ENCODE results near the gene CXCL11. TPM values are rescaled to one million over a fixed set of nuclear protein-coding genes. Genes with fewer than 3 reads are reported as not detected.

CXCL11 gene
- total RNA-seq: not detected in 2 replicates

GRCh38 chr4:76035799-76036380 lies at the start of gene CXCL11:
TSS of gene CXCL11 (minus strand) at chr4:76036070. CDS start at chr4:76035987, 83 bp downstream.

GRCh38 chr4:76074468-76074867 lies 38.6 kb upstream of the CXCL11 start, which contains the start of gene ART3:
TSS of gene ART3 (plus strand) at chr4:76074709. CDS start at chr4:76075890, 1,181 bp downstream.

GRCh38 chr4:76023389-76023788 lies 12.5 kb downstream of the CXCL11 start, which contains the start of gene CXCL10:
TSS of gene CXCL10 (minus strand) at chr4:76023497. CDS start at chr4:76023431, 66 bp downstream.

GRCh38 chr4:76007089-76007862 lies 28.6 kb downstream of the CXCL11 start, which contains the start of gene CXCL9:
TSS of gene CXCL9 (minus strand) at chr4:76007509. CDS start at chr4:76007449, 60 bp downstream.

Other genes with a start within 250 kb of the CXCL11 start
- gene PPEF2, start 133.6 kb downstream of the CXCL11 start, total RNA-seq: 0.19 TPM in 1 of 2 replicates, not detected in the other
- 28.5 and 43.1 TPM in 2 replicates for gene NAAA, start 95.1 kb downstream of the CXCL11 start, total RNA-seq
- gene SDAD1, start 45.1 kb downstream of the CXCL11 start, total RNA-seq: 29.7 and 33.5 TPM in 2 replicates
- gene CXCL9, start 28.6 kb downstream of the CXCL11 start, total RNA-seq: not detected in 2 replicates
- under 0.01 and 0.28 TPM in 2 replicates for gene CXCL10, start 12.6 kb downstream of the CXCL11 start, total RNA-seq
- gene ART3, start 38.6 kb upstream of the CXCL11 start, total RNA-seq: 0.56 TPM in 1 of 2 replicates, not detected in the other
- gene NUP54, start 112.3 kb upstream of the CXCL11 start, total RNA-seq: 61.5 and 65.7 TPM in 2 replicates
- 144 and 264 TPM in 2 replicates for gene SCARB2, start 177.8 kb upstream of the CXCL11 start, total RNA-seq
- under 0.01 and 0.19 TPM in 2 replicates for gene FAM47E, start 215.7 kb upstream of the CXCL11 start, total RNA-seq